K562 (cell line): Measurements from ENCODE around the gene CCDC136. TPM values are rescaled to one million over a fixed set of nuclear protein-coding genes. Genes with fewer than 3 reads are reported as not detected.

ENCODE experiments used
- ATF7 ChIP-seq: fragments of 450-650 bp; IDR thresholded peaks from 2 replicates; pipeline ENCODE4 v1.7.1; 2014; ENCODE audit warnings: mild to moderate bottlenecking, moderate library complexity
- BDP1 ChIP-seq: IDR thresholded peaks from 3 replicates; pipeline ENCODE4 v1.6.1; 2011; ENCODE audit not compliant: insufficient read length, insufficient read depth
- GATAD2B ChIP-seq: fragments of 450-650 bp; IDR thresholded peaks from 2 replicates; pipeline ENCODE4 v1.6.1; 2017; ENCODE audit warnings: mild to moderate bottlenecking, borderline replicate concordance
- HES1 ChIP-seq: fragments of 450-650 bp; IDR thresholded peaks from 2 replicates; pipeline ENCODE4 v1.6.1; 2016; ENCODE audit warnings: low read depth, mild to moderate bottlenecking, moderate library complexity
- MTA2 ChIP-seq: fragments of 450-650 bp; IDR thresholded peaks from 2 replicates; pipeline ENCODE4 v1.6.1; 2016; ENCODE audit warnings: low read depth
- MYC ChIP-seq, 2 experiments: fragments of 250-450 bp in 1 of 2; sonication (Bioruptor Pico) in 1 of 2; IDR thresholded peaks; 2 replicates each; pipeline versions ENCODE4 v1.5.1 to v1.6.1; 2012 to 2021; ENCODE audit warnings: low read depth in 2 of 2, borderline replicate concordance in 1 of 2, improper control_type of control experiment in 1 of 2, low read length in 1 of 2, mild to moderate bottlenecking in 1 of 2, moderate library complexity in 1 of 2
- NR4A1 ChIP-seq, 2 experiments: fragments of 250-450 bp in 1 of 2; fragments of 450-650 bp in 1 of 2; sonication (Bioruptor Pico) in 1 of 2; IDR thresholded peaks; 2 replicates each; pipeline versions ENCODE4 v1.4.0 to v1.6.1; 2016 to 2020; ENCODE audit warnings: mild to moderate bottlenecking in 2 of 2, missing compliant biosample characterization in 1 of 2, missing genetic modification characterization in 1 of 2, moderate library complexity in 1 of 2
- NUFIP1 ChIP-seq: fragments of 450-650 bp; IDR thresholded peaks from 2 replicates; pipeline ENCODE4 v1.6.1; 2018; ENCODE audit not compliant: partially characterized antibody
- PCBP2 ChIP-seq: fragments of 200-400 bp; formaldehyde crosslinking; IDR thresholded peaks from 2 replicates; pipeline ENCODE4 v1.6.1; 2018; ENCODE audit warnings: low read length, low read depth, mild to moderate bottlenecking, moderate library complexity; ENCODE audit not compliant: poor library complexity, severe bottlenecking
- POLR2A ChIP-seq: fragments of 450-650 bp; conservative IDR thresholded peaks from 2 replicates; pipeline ENCODE4 v1.6.1; 2016
- PREB ChIP-seq: sonication (generic); formaldehyde crosslinking; IDR thresholded peaks from 2 replicates; pipeline ENCODE4 v1.8.1; 2023; ENCODE audit warnings: mild to moderate bottlenecking, missing genetic modification reagents
- RFX7 ChIP-seq: fragments of 250-450 bp; sonication (Bioruptor Pico); IDR thresholded peaks from 2 replicates; pipeline ENCODE4 v1.5.1; 2021; ENCODE audit warnings: mild to moderate bottlenecking
- SIN3B ChIP-seq: fragments of 450-650 bp; IDR thresholded peaks from 2 replicates; pipeline ENCODE4 v1.6.1; 2017; ENCODE audit warnings: low read depth, mild to moderate bottlenecking, moderate library complexity
- SLC30A9 ChIP-seq: fragments of 250-450 bp; sonication (Bioruptor Pico); IDR thresholded peaks from 2 replicates; pipeline ENCODE4 v1.8.0; 2022; ENCODE audit warnings: mild to moderate bottlenecking, moderate library complexity
- ZBTB5 ChIP-seq: fragments of 450-650 bp; IDR thresholded peaks from 2 replicates; pipeline ENCODE4 v1.6.1; 2017; ENCODE audit warnings: antibody characterized with exemption
- ZNF217 ChIP-seq: sonication (generic); formaldehyde crosslinking; IDR thresholded peaks from 2 replicates; pipeline ENCODE4 v1.8.0; 2022; ENCODE audit warnings: mild to moderate bottlenecking, missing genetic modification reagents
- ZNF75A ChIP-seq: fragments of 450-650 bp; formaldehyde crosslinking; IDR thresholded peaks from 2 replicates; pipeline ENCODE4 v1.4.0; 2020; ENCODE audit warnings: mild to moderate bottlenecking
- polyA plus RNA-seq, 8 experiments: library from polyadenylated mRNA; depleted of rRNA in 4 of 8; stranded (reverse) in 5 of 8; unstranded in 3 of 8; fragments of >200 nt; fragmentation: Nextera tagmentation in 2 of 8; fragmentation: Illumina TruSeq in 1 of 8; extraction: Ambion mirVana in 2 of 8; extraction: Trizol in 1 of 8; gene quantifications; 2 replicates each; pipeline versions ENCODE4 v1.2.1 to v1.2.3, GENCODE V29; 2011 to 2014; ENCODE audit warnings: inconsistent platforms in 1 of 8, missing spikeins in 1 of 8
- total RNA-seq, 7 experiments: library from RNA; depleted of rRNA in 6 of 7; stranded (reverse); fragments of >200 nt in 6 of 7; fragmentation: Illumina TruSeq in 2 of 7; extraction: Trizol in 2 of 7; gene quantifications; 2 replicates each; pipeline versions ENCODE4 v1.2.1 to v1.2.3, GENCODE V29; 2011 to 2021; ENCODE audit warnings: low replicate concordance in 1 of 7
- TF ChIP-seq, protein P1 (sequence below), 2 experiments: fragments of 250-450 bp in 1 of 2; fragments of 450-650 bp in 1 of 2; sonication (Bioruptor Pico) in 1 of 2; IDR thresholded peaks; 2 replicates each; pipeline versions ENCODE4 v1.6.1 to v1.8.0; 2016 to 2021; ENCODE audit warnings: mild to moderate bottlenecking in 2 of 2, moderate library complexity in 2 of 2, missing compliant biosample characterization in 1 of 2, missing genetic modification characterization in 1 of 2
- TF ChIP-seq, protein P2 (sequence below): sonication (generic); formaldehyde crosslinking; IDR thresholded peaks from 2 replicates; pipeline ENCODE4 v1.8.1; 2023; ENCODE audit warnings: mild to moderate bottlenecking, missing genetic modification reagents

CCDC136 gene
- total and polyA plus RNA-seq, 9 of the 15 experiments (the other 6 are each of a cell fraction or from before 2014, with no cell fraction given) = 2.4 to 40.8 (median 26.5) TPM

DNA sequence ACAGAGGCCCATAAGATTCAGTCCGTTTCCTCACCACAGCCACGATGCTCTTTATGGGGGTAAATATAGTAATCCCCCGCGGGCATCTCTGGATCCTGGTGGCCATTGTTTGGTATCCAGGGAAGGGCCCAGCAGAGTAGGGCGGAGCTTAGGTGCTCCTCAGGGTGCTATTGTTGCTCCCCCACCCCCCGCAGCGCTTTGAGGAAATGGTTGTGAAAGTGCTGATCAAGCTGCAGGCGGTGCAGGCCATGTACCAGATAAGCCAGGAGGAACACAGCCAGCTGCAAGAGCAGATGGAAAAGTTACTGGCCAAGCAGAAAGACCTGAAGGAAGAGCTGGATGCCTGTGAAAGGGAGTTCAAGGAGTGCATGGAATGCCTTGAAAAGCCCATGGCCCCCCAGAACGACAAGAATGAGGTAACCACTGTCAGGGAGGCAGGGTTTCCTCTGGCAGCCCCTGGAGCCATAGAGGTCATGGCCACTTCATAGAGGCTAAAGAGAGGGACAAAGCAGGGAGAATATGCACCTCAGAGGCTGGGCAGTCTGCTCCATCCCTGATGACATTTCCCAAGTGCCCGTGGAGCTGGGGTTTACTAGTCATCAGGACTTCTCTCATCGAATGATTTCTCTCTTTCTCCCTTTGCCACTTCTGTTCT, 20.9 kb downstream of the CCDC136 start (continued):
- TF ChIP-seq ZNF217 (CRISPR knock-in tag) = no peak
- no peak for TF ChIP-seq SLC30A9 (CRISPR knock-in tag)
- no peak for TF ChIP-seq GATAD2B
- TF ChIP-seq PREB (CRISPR knock-in tag) = no peak
- TF ChIP-seq, protein P1, sequence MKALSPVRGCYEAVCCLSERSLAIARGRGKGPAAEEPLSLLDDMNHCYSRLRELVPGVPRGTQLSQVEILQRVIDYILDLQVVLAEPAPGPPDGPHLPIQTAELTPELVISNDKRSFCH (CRISPR knock-in tag; IDR thresholded peaks at IDR 0.05) = no peak
- TF ChIP-seq, protein P1 (tag; IDR thresholded peaks at IDR 0.05) = no peak
- TF ChIP-seq POLR2A = no peak
- peak; percentile 59; the same call in 1 of the 2 replicates for TF ChIP-seq MTA2
- peak; percentile 47; the same call in 1 of the 2 replicates for TF ChIP-seq ATF7
- TF ChIP-seq ZNF75A (CRISPR knock-in tag) = 0 out of 2 replicates have a peak, but pooled peaks have one; percentile 27
- no peak for TF ChIP-seq BDP1
- no peak for TF ChIP-seq NR4A1 (CRISPR knock-in tag; IDR thresholded peaks at IDR 0.05)
- TF ChIP-seq NR4A1 (tag; IDR thresholded peaks at IDR 0.05) = no peak
- TF ChIP-seq MYC (IDR thresholded peaks at IDR 0.05; ENCODE audit: low read depth, low read length) = peak; percentile 71
- no peak for TF ChIP-seq MYC (CRISPR knock-in tag; IDR thresholded peaks at IDR 0.05; ENCODE audit: borderline replicate concordance, low read depth)
- TF ChIP-seq ZBTB5 = no peak
- TF ChIP-seq, protein P2, sequence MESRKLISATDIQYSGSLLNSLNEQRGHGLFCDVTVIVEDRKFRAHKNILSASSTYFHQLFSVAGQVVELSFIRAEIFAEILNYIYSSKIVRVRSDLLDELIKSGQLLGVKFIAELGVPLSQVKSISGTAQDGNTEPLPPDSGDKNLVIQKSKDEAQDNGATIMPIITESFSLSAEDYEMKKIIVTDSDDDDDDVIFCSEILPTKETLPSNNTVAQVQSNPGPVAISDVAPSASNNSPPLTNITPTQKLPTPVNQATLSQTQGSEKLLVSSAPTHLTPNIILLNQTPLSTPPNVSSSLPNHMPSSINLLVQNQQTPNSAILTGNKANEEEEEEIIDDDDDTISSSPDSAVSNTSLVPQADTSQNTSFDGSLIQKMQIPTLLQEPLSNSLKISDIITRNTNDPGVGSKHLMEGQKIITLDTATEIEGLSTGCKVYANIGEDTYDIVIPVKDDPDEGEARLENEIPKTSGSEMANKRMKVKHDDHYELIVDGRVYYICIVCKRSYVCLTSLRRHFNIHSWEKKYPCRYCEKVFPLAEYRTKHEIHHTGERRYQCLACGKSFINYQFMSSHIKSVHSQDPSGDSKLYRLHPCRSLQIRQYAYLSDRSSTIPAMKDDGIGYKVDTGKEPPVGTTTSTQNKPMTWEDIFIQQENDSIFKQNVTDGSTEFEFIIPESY (CRISPR knock-in tag) = no peak
- no peak for TF ChIP-seq HES1
- TF ChIP-seq SIN3B = no peak
- no peak for TF ChIP-seq PCBP2
- TF ChIP-seq NUFIP1 = peak; percentile 26
- no peak for TF ChIP-seq RFX7
